Smooth muscle cell (in vitro differentiated cells): ENCODE measurements around the gene TMEM143. TPM values are rescaled to one million over a fixed set of nuclear protein-coding genes. Genes with fewer than 3 reads are reported as not detected.

Experiments used
- DNase-seq: peaks from one replicate; lab custom pipeline; 2025; ENCODE audit not compliant: unreplicated experiment; lab: John Stamatoyannopoulos, UW
- H2AFZ ChIP-seq: fragments of 200-600 bp; sonication (generic); 2 replicates; pipeline ENCODE4 v1.6.0; 2016; ENCODE audit warnings: antibody characterized with exemption, low read depth, mild to moderate bottlenecking
- H3F3A ChIP-seq: fragments of 200-600 bp; sonication (generic); 2 replicates; pipeline ENCODE4 v1.6.0; 2017; ENCODE audit warnings: antibody characterized with exemption, low read depth
- H3K27ac ChIP-seq: fragments of 200-600 bp; sonication (generic); 2 replicates; pipeline ENCODE4 v1.5.1; 2016; ENCODE audit warnings: low read depth, mild to moderate bottlenecking
- H3K27me3 ChIP-seq: fragments of 200-600 bp; sonication (generic); 2 replicates; pipeline ENCODE4 v1.6.1; 2016; ENCODE audit warnings: low read depth, mild to moderate bottlenecking
- H3K36me3 ChIP-seq: fragments of 200-600 bp; sonication (generic); 2 replicates; pipeline ENCODE4 v1.5.1; 2016; ENCODE audit warnings: low read depth
- H3K4me1 ChIP-seq: fragments of 200-600 bp; sonication (generic); 2 replicates; pipeline ENCODE4 v1.5.1; 2016; ENCODE audit warnings: low read depth
- H3K4me2 ChIP-seq: fragments of 200-600 bp; sonication (generic); 2 replicates; pipeline ENCODE4 v1.6.0; 2016; ENCODE audit warnings: mild to moderate bottlenecking
- H3K4me3 ChIP-seq: fragments of 200-600 bp; sonication (generic); 2 replicates; pipeline ENCODE4 v1.5.1; 2016; ENCODE audit warnings: mild to moderate bottlenecking
- H3K79me2 ChIP-seq: fragments of 200-600 bp; sonication (generic); 2 replicates; pipeline ENCODE4 v1.6.0; 2016; ENCODE audit warnings: low read depth, mild to moderate bottlenecking
- H3K9ac ChIP-seq: fragments of 200-600 bp; sonication (generic); 2 replicates; pipeline ENCODE4 v1.6.0; 2016; ENCODE audit warnings: low read depth
- H3K9me3 ChIP-seq: fragments of 200-600 bp; sonication (generic); replicated peaks from 2 replicates; pipeline ENCODE4 v1.5.1; 2016; ENCODE audit warnings: low read depth
- H4K20me1 ChIP-seq: fragments of 200-600 bp; sonication (generic); 2 replicates; pipeline ENCODE4 v1.6.0; 2016; ENCODE audit warnings: low read depth
- WGBS: methylation state at CpG from one replicate; pipeline ENCODE4 v1.1.7; 2016; ENCODE audit warnings: low lambda C conversion rate; 5-methylcytosine and 5-hydroxymethylcytosine counted together
- polyA plus RNA-seq: library from polyadenylated mRNA; unstranded; fragments of >200 nt; fragmentation: Nextera tagmentation; extraction: Ambion mirVana; gene quantifications from 2 replicates; pipeline ENCODE4 v1.2.1, GENCODE V29; 2016
- total RNA-seq: library from RNA; depleted of rRNA; stranded (reverse); fragments of >200 nt; gene quantifications from 2 replicates; pipeline ENCODE4 v1.2.3, GENCODE V29; 2014
- TF ChIP-seq, protein P1 (sequence below): fragments of 200-600 bp; sonication (generic); IDR thresholded peaks from 2 replicates; pipeline ENCODE4 v1.5.1; 2017; ENCODE audit warnings: borderline replicate concordance, mild to moderate bottlenecking, antibody characterized with exemption; ENCODE audit not compliant: insufficient read depth, poor library complexity, severe bottlenecking

TMEM143 gene
- total and polyA plus RNA-seq, 2 experiments from 2014 or later, result 3.8 to 11.2 TPM

DNA sequence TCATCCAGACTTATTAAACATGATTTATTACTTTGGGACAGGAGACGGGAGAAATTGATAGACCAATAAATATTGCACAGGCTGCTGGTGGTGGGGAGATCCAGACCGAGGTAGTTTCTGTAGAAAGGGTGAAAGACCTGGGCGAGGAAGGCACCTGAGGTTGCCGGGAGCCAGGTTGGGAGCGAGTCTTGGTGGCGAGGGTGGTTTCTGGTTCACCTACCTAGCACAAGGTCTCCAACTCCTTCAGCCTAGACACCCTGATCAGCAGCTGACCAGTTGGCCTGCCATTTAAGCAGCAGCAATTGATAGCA, 31.4 kb downstream of the TMEM143 start:
- H3K79me2 ChIP-seq, result no peaks in the 10 kb centered on the region
- H3K36me3 ChIP-seq, result no peaks in the 10 kb centered on the region
- no peaks in the 10 kb centered on the region for H3K4me1 ChIP-seq
- no peak overlapping the region for H2AFZ ChIP-seq
- WGBS, result 64% methylated on average over 6 of the region's 6 CpGs
- peak overlapping the region; percentile 59 for H3K4me3 ChIP-seq
- no peaks in the 10 kb centered on the region for H3K27me3 ChIP-seq
- DNase-seq, result no peak
- H3K9ac ChIP-seq, result no peak overlapping the region
- peaks cover 8% of the 10 kb centered on the region for H4K20me1 ChIP-seq
- peaks cover 19% of the 10 kb centered on the region for H3F3A ChIP-seq
- TF ChIP-seq, protein P1, sequence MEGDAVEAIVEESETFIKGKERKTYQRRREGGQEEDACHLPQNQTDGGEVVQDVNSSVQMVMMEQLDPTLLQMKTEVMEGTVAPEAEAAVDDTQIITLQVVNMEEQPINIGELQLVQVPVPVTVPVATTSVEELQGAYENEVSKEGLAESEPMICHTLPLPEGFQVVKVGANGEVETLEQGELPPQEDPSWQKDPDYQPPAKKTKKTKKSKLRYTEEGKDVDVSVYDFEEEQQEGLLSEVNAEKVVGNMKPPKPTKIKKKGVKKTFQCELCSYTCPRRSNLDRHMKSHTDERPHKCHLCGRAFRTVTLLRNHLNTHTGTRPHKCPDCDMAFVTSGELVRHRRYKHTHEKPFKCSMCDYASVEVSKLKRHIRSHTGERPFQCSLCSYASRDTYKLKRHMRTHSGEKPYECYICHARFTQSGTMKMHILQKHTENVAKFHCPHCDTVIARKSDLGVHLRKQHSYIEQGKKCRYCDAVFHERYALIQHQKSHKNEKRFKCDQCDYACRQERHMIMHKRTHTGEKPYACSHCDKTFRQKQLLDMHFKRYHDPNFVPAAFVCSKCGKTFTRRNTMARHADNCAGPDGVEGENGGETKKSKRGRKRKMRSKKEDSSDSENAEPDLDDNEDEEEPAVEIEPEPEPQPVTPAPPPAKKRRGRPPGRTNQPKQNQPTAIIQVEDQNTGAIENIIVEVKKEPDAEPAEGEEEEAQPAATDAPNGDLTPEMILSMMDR, result no peak
- H3K9me3 ChIP-seq, result no peaks in the 10 kb centered on the region
- no peak overlapping the region for H3K27ac ChIP-seq
- peak overlapping the region; percentile 83 for H3K4me2 ChIP-seq

DNA sequence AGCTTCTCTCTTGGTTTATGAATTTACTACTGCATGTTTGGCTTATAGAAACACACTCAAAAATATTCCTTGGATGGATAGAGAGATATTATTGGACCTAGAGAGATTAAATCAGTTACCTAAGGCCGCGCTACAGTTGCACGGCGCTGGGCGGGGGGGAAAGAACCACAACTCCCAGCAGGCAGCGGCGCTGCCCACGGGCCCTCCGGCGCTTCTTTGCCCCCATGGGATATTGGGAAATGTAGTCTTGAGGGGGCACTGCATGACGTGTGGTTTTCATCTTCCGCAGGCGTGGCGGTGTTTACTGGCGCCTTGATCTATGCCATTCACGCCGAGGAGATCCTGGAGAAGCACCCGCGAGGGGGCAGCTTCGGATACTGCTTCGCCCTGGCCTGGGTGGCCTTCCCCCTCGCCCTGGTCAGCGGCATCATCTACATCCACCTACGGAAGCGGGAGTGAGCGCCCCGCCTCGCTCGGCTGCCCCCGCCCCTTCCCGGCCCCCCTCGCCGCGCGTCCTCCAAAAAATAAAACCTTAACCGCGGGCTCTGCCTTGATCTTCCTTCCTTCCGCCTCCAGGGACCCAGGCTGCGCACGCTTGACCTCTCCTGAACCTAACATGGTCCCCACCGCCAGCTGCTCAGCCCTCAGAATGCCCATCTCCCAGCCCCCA, 33.6 kb downstream of the TMEM143 start:
- peak overlapping the region; percentile 6 for H3K9ac ChIP-seq
- peaks cover 1% of the 10 kb centered on the region for H3K4me1 ChIP-seq
- DNase-seq, result no peak
- H4K20me1 ChIP-seq, result peaks cover 8% of the 10 kb centered on the region
- 9% methylated on average over 34 of the region's 41 CpGs for WGBS
- no peak overlapping the region for H2AFZ ChIP-seq
- no peaks in the 10 kb centered on the region for H3K36me3 ChIP-seq
- H3K9me3 ChIP-seq, result no peaks in the 10 kb centered on the region
- H3K4me2 ChIP-seq, result peak overlapping the region; percentile 81
- TF ChIP-seq, protein P1, result no peak
- no peaks in the 10 kb centered on the region for H3K27me3 ChIP-seq
- peaks cover 3% of the 10 kb centered on the region for H3K79me2 ChIP-seq
- peak overlapping the region; percentile 58 for H3K27ac ChIP-seq
- peak overlapping the region; percentile 46 for H3K4me3 ChIP-seq
- H3F3A ChIP-seq, result peaks cover 19% of the 10 kb centered on the region

DNA sequence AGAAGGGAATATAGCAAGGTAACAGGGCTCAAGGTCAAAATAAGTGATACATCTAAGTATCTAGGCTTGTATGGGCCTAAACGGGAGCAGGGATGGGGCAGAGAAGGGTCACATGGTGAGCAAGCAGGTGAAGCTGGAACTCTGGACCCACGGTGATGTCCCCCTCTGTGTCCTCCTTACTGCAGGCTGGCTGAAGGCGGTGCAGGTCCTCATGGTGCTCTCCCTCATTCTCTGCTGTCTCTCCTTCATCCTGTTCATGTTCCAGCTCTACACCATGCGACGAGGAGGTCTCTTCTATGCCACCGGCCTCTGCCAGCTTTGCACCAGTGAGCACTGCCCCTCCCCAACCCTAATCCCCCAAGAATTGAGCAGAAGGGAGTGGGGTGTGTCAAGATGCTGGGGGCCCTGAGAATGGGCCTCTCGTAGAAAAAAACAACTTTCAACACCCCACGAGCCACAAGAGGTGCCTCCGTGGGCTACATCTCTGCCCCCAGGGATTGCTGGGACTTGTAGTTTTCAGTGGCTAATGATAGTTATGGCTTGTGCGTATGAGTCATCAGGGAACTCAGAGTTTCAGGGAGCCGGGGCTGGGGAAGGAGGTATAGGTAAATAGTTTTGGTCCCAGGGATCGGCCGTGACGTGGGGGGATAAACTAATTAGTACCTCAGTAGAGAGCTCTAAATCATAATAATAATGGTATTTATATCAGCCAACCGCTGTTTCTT, 34.4 kb downstream of the TMEM143 start:
- TF ChIP-seq, protein P1, result no peak
- peaks cover 3% of the 10 kb centered on the region for H3K79me2 ChIP-seq
- peak overlapping the region; percentile 58 for H3K27ac ChIP-seq
- H3K4me1 ChIP-seq, result peaks cover 4% of the 10 kb centered on the region
- peak overlapping the region; percentile 81 for H3K4me2 ChIP-seq
- H3K27me3 ChIP-seq, result no peaks in the 10 kb centered on the region
- peak overlapping the region; percentile 46 for H3K4me3 ChIP-seq
- H3K9ac ChIP-seq, result no peak overlapping the region
- H4K20me1 ChIP-seq, result peaks cover 8% of the 10 kb centered on the region
- no peaks in the 10 kb centered on the region for H3K36me3 ChIP-seq
- DNase-seq, result no peak
- H3K9me3 ChIP-seq, result no peaks in the 10 kb centered on the region
- H3F3A ChIP-seq, result peaks cover 16% of the 10 kb centered on the region
- WGBS, result 54% methylated on average over 15 of the region's 15 CpGs
- no peak overlapping the region for H2AFZ ChIP-seq
